Astrocyte of the hippocampus (primary cell): ENCODE data around the gene PPP2CA.

Source experiments
- DNase-seq: peaks from one replicate; pipeline ENCODE4 v3.0.0; 2011; ENCODE audit warnings: low read depth, low spot score

The PPP2CA gene

GRCh38 chr5:134195666-134196065 lies 30.2 kb downstream of the PPP2CA start:
- no peak for DNase-seq

- DNase-seq = no peak
Observed at GRCh38 chr5:134189031-134189430, 36.8 kb downstream of the PPP2CA start.

DNA sequence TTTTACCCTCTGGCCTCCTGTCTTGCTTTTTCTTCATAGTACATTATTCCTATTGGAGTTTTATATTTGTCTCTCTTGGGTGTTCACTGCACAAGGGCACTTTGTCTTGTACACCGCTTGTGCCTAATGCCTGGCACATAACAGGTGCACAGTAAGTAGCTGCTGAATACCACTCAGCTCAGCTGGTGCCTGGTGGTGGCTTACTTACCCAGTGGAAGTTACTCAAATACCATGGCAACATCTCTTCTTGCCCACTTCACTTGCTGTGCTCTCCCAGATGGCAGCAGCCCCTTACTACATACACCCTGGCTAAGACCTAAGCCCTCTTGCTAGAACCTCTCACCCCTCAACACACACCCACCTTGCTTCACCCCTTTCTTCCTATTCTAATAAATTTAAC lies 37.8 kb downstream of the PPP2CA start:
- no peak for DNase-seq

DNA sequence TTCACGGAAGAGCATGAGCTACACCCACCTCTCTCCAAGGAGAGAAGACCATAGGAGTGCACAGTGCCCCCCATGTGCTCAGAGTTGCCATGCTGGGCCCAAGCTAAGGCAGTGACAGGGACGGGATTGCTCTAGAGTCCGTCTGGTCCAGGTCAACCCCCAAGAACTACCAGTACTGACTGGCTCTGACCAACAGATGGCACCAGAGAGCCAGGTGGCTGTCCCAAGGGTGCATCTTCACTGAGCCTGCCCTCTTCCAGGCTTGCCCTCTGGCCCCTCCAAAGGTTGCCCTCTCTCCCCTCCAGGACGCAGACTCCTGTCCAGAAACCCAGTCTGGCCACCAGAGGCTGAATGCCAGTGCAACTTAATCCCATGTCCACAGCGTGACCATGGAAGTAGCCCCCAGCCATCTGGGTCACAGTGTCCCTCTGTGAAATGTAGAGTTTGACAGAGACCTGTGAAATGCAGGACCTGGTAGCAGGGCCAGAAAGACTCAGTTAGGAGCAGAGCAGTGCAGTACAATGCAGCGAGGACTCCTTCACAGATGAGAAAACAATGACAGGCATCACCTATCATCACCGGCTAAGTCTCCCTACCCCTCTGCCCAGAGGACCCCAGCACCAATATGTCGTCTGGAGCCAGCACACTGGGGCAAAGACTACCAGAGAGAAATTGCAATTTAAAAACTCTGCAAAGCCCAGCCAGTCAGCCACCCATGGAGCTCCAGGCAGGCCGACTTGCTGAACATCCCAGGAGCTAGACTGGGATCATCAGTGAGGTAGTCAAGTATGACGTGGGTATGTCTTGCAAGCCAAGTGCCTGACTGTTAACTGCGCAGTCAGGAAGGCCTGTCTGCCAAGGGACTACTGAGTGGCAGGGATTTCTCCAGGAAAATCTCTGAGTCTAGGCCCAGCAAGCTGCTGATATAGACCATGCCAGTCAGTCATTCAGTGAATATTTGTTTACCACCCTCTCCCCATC lies 41.4 kb downstream of the PPP2CA start:
- peak; percentile 74 for DNase-seq

DNA sequence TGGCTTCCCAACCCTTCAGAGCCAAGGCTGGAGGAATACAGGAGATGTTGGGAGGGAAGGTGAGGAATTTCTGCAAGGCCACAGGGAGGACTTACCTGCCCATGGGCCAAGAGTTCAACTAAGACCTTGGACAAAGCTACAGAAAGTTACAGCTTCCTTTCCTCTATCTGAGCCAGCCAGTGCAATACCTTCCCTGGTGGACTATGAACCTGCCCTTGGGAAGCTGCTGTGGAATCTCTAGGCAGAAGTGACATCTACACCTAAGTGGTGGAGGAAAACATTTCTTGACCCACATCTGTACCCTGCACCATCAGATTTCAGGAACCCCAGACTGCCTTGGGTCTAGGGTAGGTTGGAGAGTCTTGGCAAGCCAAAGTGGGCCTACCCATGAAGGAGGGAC lies 42.4 kb downstream of the PPP2CA start:
- no peak for DNase-seq

DNA sequence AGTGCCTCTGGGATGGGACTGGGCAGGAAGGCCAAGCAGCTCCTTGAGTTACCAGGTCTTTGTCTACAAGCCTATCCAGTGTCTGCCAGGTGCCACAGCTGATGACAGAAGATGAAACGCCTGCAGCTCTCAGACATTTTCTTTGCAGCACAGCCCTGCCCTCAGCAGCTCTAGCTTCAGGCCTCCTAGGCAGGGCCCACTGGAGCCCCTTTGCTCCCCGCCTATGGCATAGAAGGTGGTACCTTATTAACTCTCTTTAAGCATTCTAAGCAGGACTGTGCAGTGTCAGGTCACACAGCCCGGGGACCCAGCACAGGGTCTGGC lies 47.8 kb downstream of the PPP2CA start:
- DNase-seq = no peak

DNA sequence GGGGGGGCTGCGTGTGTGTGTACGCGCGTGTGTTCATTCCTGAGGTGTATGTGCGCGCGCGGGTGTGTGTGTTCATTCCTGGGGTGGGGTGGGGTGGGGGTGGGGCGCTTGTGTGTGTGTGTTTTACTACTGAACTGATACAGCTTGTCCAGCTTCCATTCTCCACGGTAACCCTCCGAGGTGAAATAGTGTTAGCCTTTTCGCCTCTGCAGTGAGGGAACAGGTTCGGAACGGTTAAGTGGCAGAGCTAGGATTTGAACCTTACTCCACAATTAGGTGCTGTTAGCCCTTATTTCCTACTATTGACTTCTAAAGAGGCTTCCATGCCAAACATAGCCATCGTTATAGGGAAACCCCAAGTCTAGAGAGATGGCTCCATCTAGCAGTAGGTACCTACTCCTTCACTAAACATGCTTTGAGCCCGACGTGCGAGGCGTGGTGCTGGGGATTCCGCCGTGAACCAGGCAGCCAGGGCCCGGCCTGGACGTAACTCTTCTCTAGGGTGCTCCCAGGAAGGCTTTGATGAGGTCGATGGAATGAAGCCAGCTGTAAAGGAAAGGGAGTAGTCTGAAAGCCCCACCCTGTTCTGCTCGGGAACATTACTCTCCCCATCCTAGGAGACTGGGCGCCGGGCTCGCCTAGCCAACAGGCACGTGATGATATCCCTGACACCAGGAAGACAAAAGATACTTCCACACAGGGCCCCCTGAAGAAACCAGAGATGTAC lies 48.3 kb downstream of the PPP2CA start:
- no peak for DNase-seq

DNA sequence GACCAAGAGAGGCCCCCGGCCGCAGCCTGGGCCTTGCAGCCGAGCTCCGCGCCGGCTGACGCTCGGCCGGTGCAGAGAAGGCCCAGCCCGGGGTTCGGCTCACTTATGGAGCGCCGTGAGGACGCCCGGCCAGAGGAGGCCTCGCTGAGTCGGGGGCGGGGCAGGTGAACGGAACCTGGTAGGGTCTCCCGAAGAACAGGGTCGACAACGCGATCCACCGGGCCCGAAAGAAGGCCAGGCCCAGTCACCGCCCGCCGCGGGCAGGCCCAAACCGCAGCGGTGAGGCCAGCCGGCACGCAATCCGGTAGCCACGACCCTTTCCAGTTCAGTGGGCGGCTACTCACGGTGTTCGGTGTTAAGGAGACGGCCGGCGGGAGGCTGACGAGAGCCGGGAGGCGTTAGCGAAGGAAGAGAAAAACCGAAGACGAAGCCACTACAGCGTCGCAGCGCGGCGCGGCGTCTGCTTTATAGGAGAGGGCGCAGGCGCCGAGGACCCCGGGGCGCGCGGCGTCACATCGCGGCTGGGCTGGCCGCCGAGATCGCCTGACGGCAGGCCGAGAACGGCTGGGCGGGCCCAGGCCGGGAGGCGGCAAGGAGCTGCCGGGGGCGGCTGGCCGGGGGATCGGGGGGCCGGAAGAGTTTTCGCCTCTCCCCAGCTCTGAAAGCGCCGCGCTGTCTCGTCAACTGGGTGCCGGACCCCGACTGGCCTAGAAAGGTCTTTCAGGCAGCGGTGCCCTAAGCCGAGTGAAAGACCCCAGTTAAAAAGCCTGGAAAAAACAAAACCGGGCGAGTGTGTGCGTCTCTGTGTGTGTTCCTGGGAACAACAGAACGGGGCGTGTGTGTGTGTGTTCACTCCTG lies 49.1 kb downstream of the PPP2CA start, which contains the start of gene SKP1:
Gene SKP1 (minus strand): TSS at position 440 of the 858 bp plus-strand sequence. CDS start 2,928 bp downstream, outside the sequence.
- DNase-seq = peak; percentile 93

DNA sequence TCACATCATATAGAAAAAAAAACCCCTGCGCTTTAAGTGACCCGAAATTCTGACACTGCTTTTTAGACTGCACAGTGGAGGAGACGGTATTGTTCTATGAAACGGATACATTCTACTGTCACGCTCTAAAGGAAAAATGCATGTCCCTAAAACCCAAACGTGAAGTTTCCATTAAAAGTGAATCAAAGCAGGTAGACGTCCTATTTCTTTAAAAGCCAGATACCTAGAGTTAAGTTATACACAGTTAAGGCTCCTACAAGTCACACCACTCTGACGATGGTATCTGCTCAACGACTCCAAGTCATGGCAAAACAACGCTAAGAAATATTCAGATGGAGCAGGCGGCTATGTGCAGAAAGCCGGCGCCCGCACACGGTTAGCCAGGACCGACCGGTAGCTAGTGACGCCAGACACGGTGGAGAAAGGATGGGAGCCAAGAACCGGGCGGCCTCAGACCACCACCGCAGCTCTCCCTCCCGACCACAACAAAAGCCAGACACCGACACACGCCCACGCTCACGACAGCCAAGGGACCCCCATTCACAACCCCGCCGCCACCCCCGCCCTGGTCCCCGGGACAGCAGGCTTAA lies 49.9 kb downstream of the PPP2CA start:
- peak; percentile 68 for DNase-seq

DNA sequence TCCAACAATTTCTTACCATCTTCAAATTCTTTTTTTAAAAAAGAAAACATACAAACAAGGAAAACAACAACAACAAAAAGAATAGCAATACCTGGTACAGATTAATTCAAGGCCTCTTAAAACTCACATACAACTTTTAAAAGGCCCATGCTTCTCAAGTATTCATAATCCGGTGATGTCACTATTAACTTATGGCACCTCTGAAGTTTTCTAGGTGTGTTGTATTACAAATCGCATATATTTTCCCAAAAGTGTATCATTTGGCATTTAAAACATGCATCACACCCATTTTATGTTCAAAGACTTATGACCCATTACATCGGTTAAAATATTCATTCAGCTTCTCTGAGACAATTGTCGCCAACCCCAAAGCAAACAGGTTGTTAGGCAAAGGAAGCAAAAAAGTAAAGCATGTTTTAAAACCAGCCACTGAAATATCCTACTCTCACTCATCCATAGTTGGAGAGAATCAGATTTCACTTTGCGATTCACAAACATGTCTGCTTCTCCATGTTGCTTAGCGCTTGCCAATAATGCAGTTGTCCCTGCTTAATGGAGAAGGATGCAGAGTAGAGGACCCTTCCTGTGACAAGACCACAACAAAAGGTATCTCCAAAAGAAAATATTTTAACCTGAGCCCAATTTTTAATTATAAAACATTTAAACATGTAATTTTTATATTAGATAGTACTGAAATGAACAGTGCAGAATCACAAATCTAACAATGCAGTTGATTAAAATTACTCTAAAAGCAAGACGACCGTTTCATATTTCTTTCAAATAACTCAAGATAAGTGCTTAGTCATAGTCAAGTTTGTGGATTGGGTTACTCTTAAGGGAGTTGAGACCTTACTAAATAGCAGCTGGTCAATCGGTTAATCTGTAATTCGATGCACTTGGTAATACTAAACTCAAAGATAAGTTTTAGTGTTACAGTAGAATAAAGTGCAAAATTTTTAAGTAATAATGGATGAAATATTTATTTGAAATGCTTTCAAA lies 50.7 kb downstream of the PPP2CA start:
- DNase-seq = peak; percentile 52

GRCh38 chr5:134171972-134172371 lies 53.9 kb downstream of the PPP2CA start:
- DNase-seq = no peak

DNA sequence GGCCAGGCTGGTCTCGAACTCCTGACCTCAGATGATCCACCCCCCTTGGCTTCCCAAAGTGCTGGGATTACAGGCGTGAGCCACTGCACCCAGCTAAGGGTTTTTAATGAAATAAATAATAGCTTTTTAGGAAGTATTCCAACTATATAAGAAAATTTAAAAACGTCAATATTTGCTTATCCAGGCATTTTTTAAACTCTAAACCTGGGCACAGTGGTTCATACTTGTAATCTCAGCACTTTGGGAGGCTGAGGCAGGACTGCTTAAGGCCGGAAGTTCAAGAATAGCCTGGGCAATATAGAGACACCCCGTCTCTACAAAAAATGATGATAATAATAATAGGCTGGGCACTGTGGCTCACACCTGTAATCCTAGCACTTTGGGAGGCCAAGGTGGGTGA lies 63.3 kb downstream of the PPP2CA start:
- no peak for DNase-seq

DNA sequence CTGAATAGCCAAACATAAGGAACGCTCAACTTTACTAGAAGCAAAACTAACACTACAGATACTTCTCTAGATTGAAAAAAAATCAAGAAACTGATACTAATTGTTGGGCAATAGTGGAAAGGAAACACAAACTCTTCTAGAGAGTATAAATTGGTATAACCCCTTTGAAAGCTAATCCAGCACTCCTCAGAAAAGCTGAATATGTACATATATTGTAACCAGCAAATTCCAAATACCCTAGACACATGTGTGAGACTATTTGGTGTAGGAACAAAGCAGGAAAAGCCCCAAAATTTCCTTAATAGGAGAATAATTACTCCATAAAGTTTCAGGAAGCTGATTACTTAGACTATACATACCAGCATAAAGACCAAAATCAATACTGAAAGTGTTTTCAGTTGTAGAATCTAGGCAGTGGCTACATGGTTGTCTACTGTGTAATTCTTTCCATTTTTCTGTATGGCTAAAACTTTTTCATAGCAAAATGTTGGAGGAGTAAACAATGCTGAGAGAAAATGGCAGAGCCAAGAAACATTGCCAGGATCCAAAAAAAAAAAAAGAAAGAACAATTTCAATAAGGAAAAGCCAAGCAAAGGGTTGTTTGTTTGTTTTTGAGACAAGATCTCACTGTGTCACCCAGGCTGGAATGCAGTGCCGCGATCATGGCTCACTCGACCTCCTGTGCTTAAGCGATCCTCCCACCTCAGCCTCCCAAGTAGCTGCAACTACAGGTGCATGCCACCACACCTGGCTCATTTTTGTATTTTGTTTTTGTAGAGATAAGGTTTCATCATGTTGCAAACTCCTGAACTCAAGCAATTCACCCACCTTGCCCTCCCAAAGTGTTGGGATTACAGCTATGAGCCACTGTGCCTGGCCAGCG lies 64.1 kb downstream of the PPP2CA start:
- no peak for DNase-seq

GRCh38 chr5:134153657-134154056 lies 72.2 kb downstream of the PPP2CA start:
- no peak for DNase-seq

DNA sequence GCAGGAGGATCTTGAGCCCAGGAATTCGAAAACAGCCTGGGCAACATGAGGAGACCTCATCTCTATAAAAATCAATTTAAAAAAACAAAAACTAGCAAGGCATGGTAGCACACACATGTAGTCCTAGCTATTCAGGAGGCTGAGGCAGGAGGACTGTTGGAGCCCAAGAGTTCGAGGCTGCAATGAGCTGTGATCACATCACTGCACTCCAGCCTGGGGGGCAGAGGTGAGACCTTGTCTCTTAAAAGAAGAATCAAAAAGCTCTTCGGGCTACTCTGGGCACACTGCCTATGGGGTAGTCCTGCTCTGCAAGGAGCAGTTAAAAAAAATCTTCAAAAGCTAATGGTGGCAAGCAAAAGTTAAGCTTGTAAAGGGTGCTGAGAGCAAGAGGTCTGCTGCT lies 72.6 kb downstream of the PPP2CA start:
- no peak for DNase-seq

DNA sequence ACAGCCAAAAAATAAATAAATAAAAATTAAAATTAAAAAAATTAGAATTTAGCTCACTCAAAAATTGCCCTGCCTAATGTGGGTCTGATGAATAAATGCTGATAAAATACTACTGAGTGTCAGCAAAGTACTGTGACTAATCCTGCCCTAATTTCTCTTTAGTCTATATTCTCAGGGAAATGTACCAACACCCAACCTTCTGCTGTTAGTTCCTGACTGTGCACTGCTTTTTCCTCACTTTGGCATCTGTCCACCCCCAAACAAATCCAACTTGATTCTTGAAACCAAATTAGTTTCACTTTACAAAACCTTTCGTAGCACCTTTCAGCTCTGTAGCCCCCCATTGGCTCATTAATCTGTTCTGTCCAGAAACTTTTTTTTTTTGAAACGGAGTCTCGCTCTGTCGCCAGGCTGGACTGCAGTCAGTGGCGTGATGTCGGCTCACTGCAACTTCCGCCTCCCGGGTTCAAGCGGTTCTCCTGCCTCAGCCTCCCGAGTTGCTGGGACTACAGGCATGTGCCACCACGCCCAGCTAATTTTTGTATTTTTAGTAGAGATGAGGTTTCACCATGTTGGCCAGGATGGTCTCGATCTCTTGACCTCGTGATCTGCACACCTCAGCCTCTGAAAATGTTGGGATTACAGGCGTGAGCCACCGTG lies 73.6 kb downstream of the PPP2CA start:
- peak; percentile 34 for DNase-seq

GRCh38 chr5:134151723-134152122 lies 74.2 kb downstream of the PPP2CA start:
- DNase-seq = no peak

DNA sequence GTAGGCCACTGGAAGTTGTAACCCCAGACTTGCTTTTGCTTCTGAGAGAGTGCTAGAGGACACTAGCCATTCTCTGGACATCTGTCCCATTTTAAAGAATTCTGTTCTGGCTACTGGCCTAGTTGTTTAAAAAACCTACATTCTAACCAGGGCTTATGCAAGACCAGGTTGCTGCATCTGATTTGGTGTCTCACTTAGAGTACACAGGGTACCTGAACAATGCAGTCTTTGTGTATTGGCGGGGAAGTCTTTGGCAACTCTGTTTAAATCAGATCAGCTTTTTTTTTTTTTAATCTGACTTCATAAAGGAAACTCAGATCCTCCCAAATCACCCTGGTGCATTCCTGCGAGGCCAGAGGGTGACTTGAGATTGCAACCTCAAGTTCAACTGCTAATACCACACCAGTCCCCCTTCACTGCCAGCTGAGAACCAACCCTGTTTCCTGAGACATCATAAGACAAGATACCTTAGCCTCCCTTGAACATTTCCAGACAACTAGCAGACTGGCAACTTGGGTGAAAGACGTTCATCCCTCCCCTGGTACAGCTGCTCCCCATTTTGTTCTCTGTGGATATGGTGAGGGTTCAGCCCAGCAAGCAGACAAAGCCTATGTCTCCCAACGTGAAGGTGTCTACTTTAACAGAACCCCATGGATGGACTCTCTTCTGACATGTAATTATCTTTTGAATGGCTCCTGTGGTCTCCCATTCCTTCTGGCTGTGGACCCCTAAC lies 76.1 kb downstream of the PPP2CA start:
- DNase-seq = peak; percentile 51
